ENCODE measurements around the gene GOLGA6L2. TPM values are rescaled to one million over a fixed set of nuclear protein-coding genes. Genes with fewer than 3 reads are reported as not detected.

Gene GOLGA6L2
- polyA plus RNA-seq (2012; rRNA removed) = not detected in 2 replicates
- polyA plus RNA-seq (2012; cell fraction: cytosol; rRNA removed) = not detected in 2 replicates
- polyA plus RNA-seq (2012; cell fraction: nucleus; rRNA removed) = not detected in 2 replicates

- no peaks in the 10 kb centered on the region for H3K79me2 ChIP-seq (ENCODE audit: insufficient read depth)
- 22% methylated on average over 10 of the region's 10 CpGs for WGBS (ENCODE audit: low lambda C conversion rate)
- H3F3A ChIP-seq (replicated peaks; ENCODE audit: insufficient read depth) = no peaks in the 10 kb centered on the region
- ChIA-PET CTCF (no interaction called here), POLR2A (no interaction called here)
- no peaks in the 10 kb centered on the region for H4K20me1 ChIP-seq (ENCODE audit: insufficient read depth)
- no peak within 1 kb of the TSS for H3K9ac ChIP-seq
- no peak within 1 kb of the TSS for H2AFZ ChIP-seq (ENCODE audit: low read depth)
- TF ChIP-seq NRF1 (IDR thresholded peaks at IDR 0.05; ENCODE audit: low read depth, low read length) = no peak
- TF ChIP-seq SIN3A (IDR thresholded peaks at IDR 0.05; ENCODE audit: borderline replicate concordance, low read depth, low read length) = no peak
- no peak for TF ChIP-seq REST (IDR thresholded peaks at IDR 0.05; ENCODE audit: low read depth, low read length)
- TF ChIP-seq YY1 (IDR thresholded peaks at IDR 0.05; ENCODE audit: low read depth) = no peak
- no peak for TF ChIP-seq FOXM1 (IDR thresholded peaks at IDR 0.05; ENCODE audit: low read depth)
- no peaks in the 10 kb centered on the region for H3K4me1 ChIP-seq (ENCODE audit: control insufficient read depth in 1 of 2, insufficient read depth in 2 of 2, low read depth in 1 of 2, low read length in 1 of 2)
- no peaks in the 10 kb centered on the region for H3K9me3 ChIP-seq
- peaks cover 39% of the 10 kb centered on the region for H3K27me3 ChIP-seq (ENCODE audit: insufficient read depth)
- no peak for DNase-seq
- no peaks in the 10 kb centered on the region for H3K36me3 ChIP-seq (replicated peaks in 1 of 2; ENCODE audit: control insufficient read depth in 1 of 2, insufficient read depth in 2 of 2, low read length in 1 of 2)
- no peak within 1 kb of the TSS for H3K27ac ChIP-seq (ENCODE audit: low read depth in 2 of 2, low read length in 1 of 2)
- H3K4me3 ChIP-seq (ENCODE audit: low read depth in 2 of 2, low read length in 1 of 2) = no peak within 1 kb of the TSS
- no peaks in the 10 kb centered on the region for H3K9me2 ChIP-seq
- H3K4me2 ChIP-seq = peak within 1 kb of the TSS; percentile 10; the same call in 1 of the 2 replicates
Measured at GRCh38 chr15:23447107-23447500, at the start of gene GOLGA6L2. Gene GOLGA6L2, minus strand, starts transcription at chr15:23447243. Its CDS starts 62 bp downstream, at chr15:23447181.

DNA sequence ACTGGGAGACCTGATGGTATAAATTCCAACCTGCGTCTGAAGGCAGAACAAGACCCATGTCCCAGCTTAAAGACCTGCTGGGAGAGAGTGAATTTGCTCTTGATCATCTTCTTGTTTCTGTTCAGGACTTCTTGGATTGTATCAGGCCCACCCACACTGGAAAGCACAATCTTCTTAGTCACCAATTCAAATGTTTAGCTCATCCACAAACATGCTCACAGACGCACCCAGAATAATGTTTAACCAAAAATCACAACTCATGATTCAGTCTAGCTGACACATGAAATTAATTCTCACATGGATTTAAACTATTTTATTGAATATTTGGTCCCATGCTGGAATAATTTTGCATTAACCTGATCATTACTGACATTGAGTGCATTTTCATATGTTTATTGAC is 37.8 kb upstream of the GOLGA6L2 start:
- WGBS (ENCODE audit: low lambda C conversion rate) = 7% methylated on average over 2 of the region's 2 CpGs

More for the DNA sequence above, 37.8 kb upstream of the GOLGA6L2 start:
- Histone ChIP-seq H4K20me1 (ENCODE audit: insufficient read depth) (no peaks in the 10 kb centered on the region), H3K36me3 (replicated peaks in 1 of 2; ENCODE audit: control insufficient read depth in 1 of 2, insufficient read depth in 2 of 2, low read length in 1 of 2) (no peaks in the 10 kb centered on the region), H3K27me3 (ENCODE audit: insufficient read depth) (peaks cover 8% of the 10 kb centered on the region; the same call in 1 of the 2 replicates), H3F3A (replicated peaks; ENCODE audit: insufficient read depth) (no peaks in the 10 kb centered on the region), H3K4me2 (no peak overlapping the region), H3K27ac (ENCODE audit: low read depth in 2 of 2, low read length in 1 of 2) (no peak overlapping the region), H3K9me2 (no peaks in the 10 kb centered on the region), H3K9ac (no peak overlapping the region), H3K4me3 (ENCODE audit: low read depth in 2 of 2, low read length in 1 of 2) (no peak overlapping the region), H3K9me3 (no peaks in the 10 kb centered on the region), H3K4me1 (ENCODE audit: control insufficient read depth in 1 of 2, insufficient read depth in 2 of 2, low read depth in 1 of 2, low read length in 1 of 2) (no peaks in the 10 kb centered on the region), H3K79me2 (ENCODE audit: insufficient read depth) (no peaks in the 10 kb centered on the region), H2AFZ (ENCODE audit: low read depth) (no peak overlapping the region)
- DNase-seq = no peak
- POLR2A ChIA-PET = no interaction called here
- CTCF ChIA-PET = interaction anchor here (2.0 to 5.1 kb wide), 2 partner anchors 13 to 17 kb away, joined by 7 to 21 read pairs; no protein-coding TSS in a partner anchor
- TF ChIP-seq JUND (IDR thresholded peaks at IDR 0.05) = no peak
- TF ChIP-seq, protein P1, sequence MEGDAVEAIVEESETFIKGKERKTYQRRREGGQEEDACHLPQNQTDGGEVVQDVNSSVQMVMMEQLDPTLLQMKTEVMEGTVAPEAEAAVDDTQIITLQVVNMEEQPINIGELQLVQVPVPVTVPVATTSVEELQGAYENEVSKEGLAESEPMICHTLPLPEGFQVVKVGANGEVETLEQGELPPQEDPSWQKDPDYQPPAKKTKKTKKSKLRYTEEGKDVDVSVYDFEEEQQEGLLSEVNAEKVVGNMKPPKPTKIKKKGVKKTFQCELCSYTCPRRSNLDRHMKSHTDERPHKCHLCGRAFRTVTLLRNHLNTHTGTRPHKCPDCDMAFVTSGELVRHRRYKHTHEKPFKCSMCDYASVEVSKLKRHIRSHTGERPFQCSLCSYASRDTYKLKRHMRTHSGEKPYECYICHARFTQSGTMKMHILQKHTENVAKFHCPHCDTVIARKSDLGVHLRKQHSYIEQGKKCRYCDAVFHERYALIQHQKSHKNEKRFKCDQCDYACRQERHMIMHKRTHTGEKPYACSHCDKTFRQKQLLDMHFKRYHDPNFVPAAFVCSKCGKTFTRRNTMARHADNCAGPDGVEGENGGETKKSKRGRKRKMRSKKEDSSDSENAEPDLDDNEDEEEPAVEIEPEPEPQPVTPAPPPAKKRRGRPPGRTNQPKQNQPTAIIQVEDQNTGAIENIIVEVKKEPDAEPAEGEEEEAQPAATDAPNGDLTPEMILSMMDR (IDR thresholded peaks at IDR 0.05) = no peak
- TF ChIP-seq SIN3A (IDR thresholded peaks at IDR 0.05; ENCODE audit: borderline replicate concordance, low read depth, low read length) = no peak
- TF ChIP-seq YY1 (IDR thresholded peaks at IDR 0.05; ENCODE audit: low read depth) = no peak
- no peak for TF ChIP-seq MEF2A (IDR thresholded peaks at IDR 0.05; ENCODE audit: borderline replicate concordance, low read depth)
- TF ChIP-seq MXI1 (IDR thresholded peaks at IDR 0.05; ENCODE audit: low read depth, low read length) = no peak
